Measurements from ENCODE around the gene SEMA6A. TPM values are rescaled to one million over a fixed set of nuclear protein-coding genes. Genes with fewer than 3 reads are reported as not detected.

The SEMA6A gene
- total RNA-seq, 1 donor from 2014 or later = 17.8 TPM

DNA sequence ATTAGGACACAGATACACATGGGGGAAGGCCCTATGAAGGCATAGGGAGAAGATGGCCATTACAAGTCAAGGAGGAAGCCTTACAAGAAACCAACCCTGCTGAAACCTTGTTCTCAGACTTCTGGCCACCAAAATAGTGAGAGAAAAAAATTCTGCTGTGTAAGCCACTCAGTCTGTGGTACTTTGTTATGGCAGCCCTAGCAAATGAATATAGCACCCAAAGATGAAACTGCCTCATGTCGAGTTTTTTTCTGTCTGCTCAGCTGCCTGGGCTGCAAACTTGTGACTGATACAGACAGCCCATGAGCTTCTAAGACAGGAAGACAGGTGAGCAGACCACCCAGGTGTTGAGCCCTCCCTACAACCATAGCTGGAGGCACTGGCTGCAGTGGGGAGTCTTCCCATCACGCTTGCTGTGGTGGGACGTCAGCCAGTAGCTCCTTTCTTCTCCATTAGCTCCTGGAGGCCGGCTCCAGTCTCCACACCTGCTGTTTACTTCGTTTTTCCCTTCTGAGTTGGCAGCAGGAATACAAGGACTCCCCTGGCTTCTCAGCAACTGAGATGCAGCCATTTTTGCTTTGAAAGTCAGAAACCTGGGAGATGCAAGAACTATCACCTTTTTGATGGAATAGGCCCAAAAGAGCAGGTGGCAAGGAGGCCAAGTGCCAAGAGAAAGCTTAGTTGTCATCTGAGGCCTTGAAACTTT lies 164.9 kb downstream of the SEMA6A start:
- H3K4me3 ChIP-seq = no peak overlapping the region
- H3K4me1 ChIP-seq = no peaks in the 10 kb centered on the region
- TF ChIP-seq, protein P1, sequence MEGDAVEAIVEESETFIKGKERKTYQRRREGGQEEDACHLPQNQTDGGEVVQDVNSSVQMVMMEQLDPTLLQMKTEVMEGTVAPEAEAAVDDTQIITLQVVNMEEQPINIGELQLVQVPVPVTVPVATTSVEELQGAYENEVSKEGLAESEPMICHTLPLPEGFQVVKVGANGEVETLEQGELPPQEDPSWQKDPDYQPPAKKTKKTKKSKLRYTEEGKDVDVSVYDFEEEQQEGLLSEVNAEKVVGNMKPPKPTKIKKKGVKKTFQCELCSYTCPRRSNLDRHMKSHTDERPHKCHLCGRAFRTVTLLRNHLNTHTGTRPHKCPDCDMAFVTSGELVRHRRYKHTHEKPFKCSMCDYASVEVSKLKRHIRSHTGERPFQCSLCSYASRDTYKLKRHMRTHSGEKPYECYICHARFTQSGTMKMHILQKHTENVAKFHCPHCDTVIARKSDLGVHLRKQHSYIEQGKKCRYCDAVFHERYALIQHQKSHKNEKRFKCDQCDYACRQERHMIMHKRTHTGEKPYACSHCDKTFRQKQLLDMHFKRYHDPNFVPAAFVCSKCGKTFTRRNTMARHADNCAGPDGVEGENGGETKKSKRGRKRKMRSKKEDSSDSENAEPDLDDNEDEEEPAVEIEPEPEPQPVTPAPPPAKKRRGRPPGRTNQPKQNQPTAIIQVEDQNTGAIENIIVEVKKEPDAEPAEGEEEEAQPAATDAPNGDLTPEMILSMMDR (IDR thresholded peaks at IDR 0.05) = no peak
- H3K27me3 ChIP-seq = no peaks in the 10 kb centered on the region
- H3K9me3 ChIP-seq = no peaks in the 10 kb centered on the region
- H3K36me3 ChIP-seq = no peaks in the 10 kb centered on the region
- DNase-seq (ENCODE audit: low spot score in 2 of 2) = no peak
- intact Hi-C loops (cut with DNase I) = no loop called here
- no peak overlapping the region for H3K27ac ChIP-seq

- Histone ChIP-seq H3K9me3 (no peaks in the 10 kb centered on the region), H3K27me3 (no peaks in the 10 kb centered on the region), H3K4me3 (no peak overlapping the region), H3K36me3 (no peaks in the 10 kb centered on the region), H3K27ac (no peak overlapping the region), H3K4me1 (no peaks in the 10 kb centered on the region)
- DNase-seq (ENCODE audit: low spot score in 2 of 2) = no peak
- intact Hi-C loops (cut with DNase I) = no loop called here
- TF ChIP-seq, protein P1 (IDR thresholded peaks at IDR 0.05) = no peak
Observed at GRCh38 chr5:116406306-116407041, 168.1 kb downstream of the SEMA6A start.

GRCh38 chr5:116404792-116405191 lies 169.8 kb downstream of the SEMA6A start:
- TF ChIP-seq, protein P1 (IDR thresholded peaks at IDR 0.05) = no peak
- no peak overlapping the region for H3K27ac ChIP-seq
- H3K27me3 ChIP-seq = no peaks in the 10 kb centered on the region
- no peaks in the 10 kb centered on the region for H3K36me3 ChIP-seq
- H3K9me3 ChIP-seq = no peaks in the 10 kb centered on the region
- H3K4me3 ChIP-seq = no peak overlapping the region
- H3K4me1 ChIP-seq = no peaks in the 10 kb centered on the region
- intact Hi-C loops (cut with DNase I) = no loop called here
- no peak for DNase-seq (ENCODE audit: low spot score in 2 of 2)

DNA sequence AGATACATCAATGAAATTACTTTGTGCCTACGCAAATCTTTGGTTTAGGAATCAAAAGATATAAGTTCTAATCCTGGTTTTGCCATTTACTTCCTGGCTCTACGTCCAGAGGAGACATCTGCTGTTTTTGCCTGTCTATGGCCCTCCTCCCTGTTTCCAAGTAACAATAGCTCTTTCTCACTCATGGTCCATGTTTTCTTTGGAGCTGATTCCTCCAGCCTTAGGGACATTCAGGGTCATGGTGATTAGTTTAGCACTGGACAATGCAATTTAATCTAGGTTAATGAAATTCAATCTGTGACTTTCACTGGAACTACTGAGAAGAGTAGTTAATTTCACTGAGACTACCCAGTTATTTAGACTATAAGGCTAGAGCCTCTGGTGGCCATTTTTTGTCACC lies 170.6 kb downstream of the SEMA6A start:
- H3K27ac ChIP-seq = no peak overlapping the region
- no peak overlapping the region for H3K4me3 ChIP-seq
- H3K36me3 ChIP-seq = no peaks in the 10 kb centered on the region
- H3K4me1 ChIP-seq = no peaks in the 10 kb centered on the region
- H3K9me3 ChIP-seq = no peaks in the 10 kb centered on the region
- intact Hi-C loops (cut with DNase I) = no loop called here
- TF ChIP-seq, protein P1 (IDR thresholded peaks at IDR 0.05) = no peak
- H3K27me3 ChIP-seq = no peaks in the 10 kb centered on the region
- DNase-seq (ENCODE audit: low spot score in 2 of 2) = no peak

- intact Hi-C loops (cut with DNase I) = no loop called here
- no peak for DNase-seq (ENCODE audit: low spot score in 2 of 2)
- Histone ChIP-seq H3K4me1 (no peaks in the 10 kb centered on the region), H3K9me3 (no peaks in the 10 kb centered on the region), H3K27ac (no peak overlapping the region), H3K27me3 (no peaks in the 10 kb centered on the region), H3K36me3 (no peaks in the 10 kb centered on the region), H3K4me3 (no peak overlapping the region)
- TF ChIP-seq, protein P1 (IDR thresholded peaks at IDR 0.05) = no peak
Observed at GRCh38 chr5:116402235-116402634, 172.4 kb downstream of the SEMA6A start.

Measured in ascending aorta (tissue), 2 donors.